Colonic mucosa (tissue), 4 donors: Measurements from ENCODE around the gene MAPK13. TPM values are rescaled to one million over a fixed set of nuclear protein-coding genes. Genes with fewer than 3 reads are reported as not detected.
A peak's percentile ranks its signal among the peaks of the same experiment; 100 is the strongest.

Experiments
- DNase-seq: peaks from one replicate; pipeline ENCODE4 v3.0.0-alpha.2; 2020
- H3K27ac ChIP-seq: fragments of 200-600 bp; one replicate; pipeline ENCODE4 v1.8.0; 2021
- H3K27me3 ChIP-seq: fragments of 200-600 bp; one replicate; pipeline ENCODE4 v1.8.0; 2021
- H3K36me3 ChIP-seq: fragments of 200-600 bp; one replicate; pipeline ENCODE4 v1.8.0; 2021
- H3K4me1 ChIP-seq: fragments of 200-600 bp; one replicate; pipeline ENCODE4 v1.8.0; 2021; ENCODE audit warnings: mild to moderate bottlenecking
- H3K4me3 ChIP-seq: fragments of 200-600 bp; one replicate; pipeline ENCODE4 v1.8.0; 2021
- H3K9ac ChIP-seq, 2 donors: one replicate each; pipeline ENCODE4 v1.7.0; 2013; ENCODE audit warnings: control low read depth in 2 of 2, low read depth in 2 of 2, low read length in 2 of 2
- H3K9me3 ChIP-seq: fragments of 200-600 bp; one replicate; pipeline ENCODE4 v1.8.0; 2021
- CTCF ChIP-seq: fragments of 200-600 bp; IDR thresholded peaks from one replicate; pipeline ENCODE4 v1.8.0; 2022; ENCODE audit warnings: antibody characterized with exemption, mild to moderate bottlenecking
- intact Hi-C: fragments of 100-400 bp; cut with DNase I; formaldehyde crosslinking; loops from one replicate; pipeline ENCODE4 v1.14.1; 2022
- total RNA-seq, 2 donors: library from RNA; stranded (reverse); fragmentation: NEBNext Ultra II Directional in 1 of 2; extraction: Animal tissue kit (Norgen Biotek cat#: 25700) in 1 of 2; gene quantifications; one replicate each; pipeline ENCODE4 v1.2.1, GENCODE V29; 2021
- donor health status: healthy.
- donor health status: DM: no; HTN: no; CAD: no.
- donor health status: DM: no; HTN: no; CAD: no.

The MAPK13 gene
- total RNA-seq, 2 donors from 2014 or later, result 166 to 186 TPM

GRCh38 chr6:36114798-36115408 lies 15.4 kb upstream of the MAPK13 start:
- intact Hi-C loops, result no loop called here
- Histone ChIP-seq H3K9me3 (no peaks in the 10 kb centered on the region), H3K36me3 (no peaks in the 10 kb centered on the region), H3K9ac (peak overlapping the region in 1 of 2 donors; percentile 44), H3K4me3 (no peak overlapping the region), H3K27me3 (no peaks in the 10 kb centered on the region), H3K27ac (peak overlapping the region; percentile 60), H3K4me1 (peaks cover 10% of the 10 kb centered on the region)
- DNase-seq, result no peak
- no peak for TF ChIP-seq CTCF

GRCh38 chr6:36115412-36115811 lies 14.9 kb upstream of the MAPK13 start:
- TF ChIP-seq CTCF, result no peak
- no peaks in the 10 kb centered on the region for H3K36me3 ChIP-seq
- peak overlapping the region; percentile 60 for H3K27ac ChIP-seq
- no peak overlapping the region for H3K4me3 ChIP-seq
- H3K9me3 ChIP-seq, result no peaks in the 10 kb centered on the region
- H3K27me3 ChIP-seq, result no peaks in the 10 kb centered on the region
- no peak for DNase-seq
- H3K4me1 ChIP-seq, result peaks cover 10% of the 10 kb centered on the region
- intact Hi-C loops, result no loop called here
- no peak overlapping the region for H3K9ac ChIP-seq

GRCh38 chr6:36116066-36116864 lies 14.0 kb upstream of the MAPK13 start:
- H3K36me3 ChIP-seq, result no peaks in the 10 kb centered on the region
- no peak for DNase-seq
- no peak overlapping the region for H3K9ac ChIP-seq
- TF ChIP-seq CTCF, result no peak
- H3K27ac ChIP-seq, result no peak overlapping the region
- intact Hi-C loops, result no loop called here
- H3K4me1 ChIP-seq, result peaks cover 11% of the 10 kb centered on the region
- H3K27me3 ChIP-seq, result no peaks in the 10 kb centered on the region
- H3K9me3 ChIP-seq, result no peaks in the 10 kb centered on the region
- no peak overlapping the region for H3K4me3 ChIP-seq

- no peak for TF ChIP-seq CTCF
- H3K9ac ChIP-seq, result no peak overlapping the region
- no peaks in the 10 kb centered on the region for H3K9me3 ChIP-seq
- H3K27ac ChIP-seq, result no peak overlapping the region
- no peaks in the 10 kb centered on the region for H3K36me3 ChIP-seq
- intact Hi-C loops, result no loop called here
- H3K27me3 ChIP-seq, result no peaks in the 10 kb centered on the region
- no peak overlapping the region for H3K4me3 ChIP-seq
- no peak for DNase-seq
- H3K4me1 ChIP-seq, result peaks cover 14% of the 10 kb centered on the region
Observed at GRCh38 chr6:36116943-36117342, 13.4 kb upstream of the MAPK13 start.

- Histone ChIP-seq H3K27ac (peak overlapping the region; percentile 29), H3K9ac (peak overlapping the region in 1 of 2 donors; percentile 15), H3K4me1 (peaks cover 14% of the 10 kb centered on the region), H3K9me3 (no peaks in the 10 kb centered on the region), H3K27me3 (no peaks in the 10 kb centered on the region), H3K4me3 (no peak overlapping the region), H3K36me3 (no peaks in the 10 kb centered on the region)
- no peak for DNase-seq
- intact Hi-C loops, result no loop called here
- TF ChIP-seq CTCF, result no peak
Observed at GRCh38 chr6:36117658-36118549, 12.4 kb upstream of the MAPK13 start.
